A549 (cell line): Measurements from ENCODE around the gene DCP1A.

Source experiments
- CTCF ChIP-seq: fragments of >200 bp; sonication (Bioruptor Twin); formaldehyde crosslinking; IDR thresholded peaks from 3 replicates; pipeline ENCODE4 v1.5.1; 2016
- E2F6 ChIP-seq: IDR thresholded peaks from 2 replicates; pipeline ENCODE4 v1.6.1; 2012; ENCODE audit warnings: low read depth, borderline replicate concordance
- JUN ChIP-seq, 2 experiments: fragments of >200 bp; sonication (Bioruptor Twin); formaldehyde crosslinking; IDR thresholded peaks; 2 replicates in 1 of 2; 3 replicates in 1 of 2; pipeline ENCODE4 v1.6.1; 2016 to 2017
- REST ChIP-seq: fragments of 200-600 bp; sonication (generic); IDR thresholded peaks from 2 replicates; pipeline ENCODE4 v1.6.1; 2016; ENCODE audit warnings: antibody characterized with exemption, mild to moderate bottlenecking, moderate library complexity
- USF2 ChIP-seq: fragments of 450-650 bp; IDR thresholded peaks from 2 replicates; pipeline ENCODE4 v1.6.1; 2014; ENCODE audit warnings: antibody characterized with exemption

- TF ChIP-seq USF2 (no peak), REST (no peak), CTCF (no peak), E2F6 (no peak), JUN (IDR thresholded peaks at IDR 0.05) (no peak)
Observed at GRCh38 chr3:53312832-53313231, 34.5 kb downstream of the DCP1A start.
